K562 (cell line): ENCODE data around the gene MBNL2. TPM values are rescaled to one million over a fixed set of nuclear protein-coding genes. Genes with fewer than 3 reads are reported as not detected.

ENCODE experiments used
- ATAC-seq: fragments of 200-7000 bp; cut with Tn5 transposase; 3 replicates; pipeline ENCODE4 v1.9.1; 2020; ENCODE audit warnings: moderate library complexity
- BruUV-seq: library from RNA; stranded (reverse); fragments of 400-500 nt; replicated peaks from 2 replicates; lab custom pipeline; 2021; lab: Mats Ljungman, UMichigan
- CTCF ChIA-PET: fragments of 300-600 bp; formaldehyde crosslinking; extraction: SDS; loops from one replicate; lab custom pipeline; 2021; ENCODE audit warnings: low intra/inter-chr PET ratio; lab: Yijun Ruan, JAX
- POLR2A ChIA-PET: fragments of 300-600, 350-650 bp; sonication (Branson Sonifier 250); formaldehyde crosslinking; extraction: SDS; loops from one replicate; lab custom pipeline; 2021; ENCODE audit warnings: antibody characterized with exemption, inconsistent platforms; lab: Yijun Ruan, JAX
- DNase-seq, 4 experiments: peaks; one replicate each; pipeline versions ENCODE4 v3.0.0 to v3.0.0-alpha.2; 2011 to 2018; ENCODE audit warnings: low spot score in 3 of 4, mixed read lengths in 3 of 4; ENCODE audit errors: extremely low read depth in 1 of 4
- FAIRE-seq: peaks from 2 replicates; lab custom pipeline; 2011; peaks lifted over from hg19 to GRCh38; lab: Jason Lieb, UNC
- H2AFZ ChIP-seq: 2 replicates; pipeline ENCODE4 v1.6.0; 2011; ENCODE audit warnings: low read depth, low read length, control low read depth, inconsistent platforms
- H3K27ac ChIP-seq: fragments of 200-600 bp; 3 replicates; pipeline ENCODE4 v1.8.0; 2011; ENCODE audit warnings: low read depth, mild to moderate bottlenecking, control low read depth, inconsistent platforms, low read length, moderate library complexity, mixed read lengths; ENCODE audit errors: extremely low read depth
- H3K27me3 ChIP-seq, 2 experiments: fragments of 300-600 bp in 1 of 2; 2 replicates in 1 of 2; 3 replicates in 1 of 2; pipeline versions ENCODE4 v1.6.0 to v1.8.0; 2011; ENCODE audit warnings: inconsistent platforms in 2 of 2, low read length in 2 of 2, mild to moderate bottlenecking in 1 of 2, mixed read lengths in 1 of 2, moderate library complexity in 1 of 2; ENCODE audit not compliant: control insufficient read depth in 2 of 2, insufficient read depth in 2 of 2
- H3K36me3 ChIP-seq: fragments of 300-600 bp; 3 replicates; pipeline ENCODE4 v1.8.0; 2011; ENCODE audit warnings: mild to moderate bottlenecking, low read length, inconsistent platforms; ENCODE audit not compliant: control insufficient read depth, insufficient read depth
- H3K4me1 ChIP-seq, 2 experiments: fragments of 200-600 bp in 1 of 2; replicated peaks in 1 of 2; 2 replicates in 1 of 2; 3 replicates in 1 of 2; pipeline versions ENCODE4 v1.5.1 to v1.8.0; 2011; ENCODE audit warnings: inconsistent platforms in 2 of 2, low read length in 2 of 2, mild to moderate bottlenecking in 1 of 2, mixed read lengths in 1 of 2, moderate library complexity in 1 of 2; ENCODE audit not compliant: control insufficient read depth in 2 of 2, insufficient read depth in 2 of 2
- H3K4me2 ChIP-seq: 2 replicates; pipeline ENCODE4 v1.6.1; 2011; ENCODE audit warnings: low read length, control low read depth, inconsistent platforms, mixed read lengths; ENCODE audit not compliant: insufficient read depth
- H3K4me3 ChIP-seq: fragments of 200-600 bp; sonication (generic), shearing (Covaris generic); 2 replicates; pipeline ENCODE4 v1.5.1; 2016; ENCODE audit warnings: control low read depth, inconsistent platforms
- H3K79me2 ChIP-seq: fragments of 200-600 bp; 3 replicates; pipeline ENCODE4 v1.8.0; 2011; ENCODE audit warnings: low read length, inconsistent platforms; ENCODE audit not compliant: control insufficient read depth, insufficient read depth
- H3K9ac ChIP-seq, 2 experiments: 2 replicates each; pipeline versions ENCODE4 v1.6.0 to v1.6.1; 2011; ENCODE audit warnings: low read depth in 2 of 2, low read length in 2 of 2, control low read depth in 1 of 2, inconsistent platforms in 1 of 2, mild to moderate bottlenecking in 1 of 2, mixed read lengths in 1 of 2; ENCODE audit not compliant: insufficient read depth in 1 of 2
- H3K9me1 ChIP-seq: one replicate; pipeline ENCODE4 v1.6.0; 2011; ENCODE audit warnings: inconsistent platforms, mild to moderate bottlenecking, low read length, moderate library complexity; ENCODE audit not compliant: control insufficient read depth, insufficient read depth
- H3K9me3 ChIP-seq: replicated peaks from 2 replicates; pipeline ENCODE4 v1.5.1; 2011; ENCODE audit warnings: low read depth, low read length, inconsistent platforms; ENCODE audit not compliant: control insufficient read depth, insufficient read depth
- H4K20me1 ChIP-seq: replicated peaks from 2 replicates; pipeline ENCODE4 v1.6.1; 2011; ENCODE audit warnings: low read length, inconsistent platforms, mixed read lengths; ENCODE audit not compliant: control insufficient read depth, insufficient read depth
- BRCA1 ChIP-seq, 2 experiments: fragments of 450-650 bp in 1 of 2; sonication (generic) in 1 of 2; formaldehyde crosslinking in 1 of 2; IDR thresholded peaks; 2 replicates each; pipeline versions ENCODE4 v1.5.0 to v1.6.1; 2017 to 2020; ENCODE audit warnings: mild to moderate bottlenecking in 1 of 2, missing genetic modification reagents in 1 of 2
- CAMTA2 ChIP-seq: fragments of 250-450 bp; sonication (Bioruptor Pico); conservative IDR thresholded peaks from 2 replicates; pipeline ENCODE4 v1.5.1; 2022
- CHD2 ChIP-seq: IDR thresholded peaks from 2 replicates; pipeline ENCODE4 v1.6.1; 2011; ENCODE audit warnings: low read depth, low read length
- CUX1 ChIP-seq: fragments of 200-800 bp; sonication (Bioruptor generic); IDR thresholded peaks from 2 replicates; pipeline ENCODE4 v1.6.1; 2016; ENCODE audit warnings: missing genetic modification characterization, missing compliant biosample characterization
- JUN ChIP-seq, 2 experiments: sonication (generic) in 1 of 2; formaldehyde crosslinking in 1 of 2; IDR thresholded peaks; 2 replicates each; pipeline versions ENCODE4 v1.6.1 to v1.8.0; 2012 to 2022; ENCODE audit warnings: borderline replicate concordance in 2 of 2, mild to moderate bottlenecking in 2 of 2, improper control_type of control experiment in 1 of 2, low read depth in 1 of 2, low read length in 1 of 2, missing genetic modification reagents in 1 of 2
- NCOA6 ChIP-seq: fragments of 450-650 bp; IDR thresholded peaks from 2 replicates; pipeline ENCODE4 v1.6.1; 2017; ENCODE audit warnings: mild to moderate bottlenecking
- SIN3B ChIP-seq: fragments of 450-650 bp; IDR thresholded peaks from 2 replicates; pipeline ENCODE4 v1.6.1; 2017; ENCODE audit warnings: low read depth, mild to moderate bottlenecking, moderate library complexity
- TRIM25 ChIP-seq: fragments of 450-650 bp; IDR thresholded peaks from 2 replicates; pipeline ENCODE4 v1.7.0; 2016; ENCODE audit warnings: borderline replicate concordance
- ZBTB26 ChIP-seq: fragments of 450-650 bp; formaldehyde crosslinking; IDR thresholded peaks from 2 replicates; pipeline ENCODE4 v1.4.0; 2022; ENCODE audit warnings: missing genetic modification characterization
- WGBS: fragments of 100-300 bp; shearing (Covaris generic); methylation state at CpG from one replicate; pipeline ENCODE4 v1.1.6; 2016; ENCODE audit warnings: low coverage, mixed read lengths; ENCODE audit not compliant: insufficient coverage; ENCODE audit errors: missing lambda C conversion rate; 5-methylcytosine and 5-hydroxymethylcytosine counted together
- in situ Hi-C: fragments of 300-500 bp; cut with MboI; formaldehyde crosslinking; loops from 4 replicates; pipeline ENCODE4 v1.15.0; 2018; ENCODE audit warnings: inconsistent platforms, mixed read lengths
- intact Hi-C: fragments of 100-400 bp; cut with micrococcal nuclease; formaldehyde crosslinking; loops from 2 replicates; pipeline ENCODE4 v1.14.2; 2022
- polyA plus RNA-seq, 8 experiments: library from polyadenylated mRNA; depleted of rRNA in 4 of 8; stranded (reverse) in 5 of 8; unstranded in 3 of 8; fragments of >200 nt; fragmentation: Nextera tagmentation in 2 of 8; fragmentation: Illumina TruSeq in 1 of 8; extraction: Ambion mirVana in 2 of 8; extraction: Trizol in 1 of 8; gene quantifications; 2 replicates each; pipeline versions ENCODE4 v1.2.1 to v1.2.3, GENCODE V29; 2011 to 2014; ENCODE audit warnings: inconsistent platforms in 1 of 8, missing spikeins in 1 of 8
- total RNA-seq, 7 experiments: library from RNA; depleted of rRNA in 6 of 7; stranded (reverse); fragments of >200 nt in 6 of 7; fragmentation: Illumina TruSeq in 2 of 7; extraction: Trizol in 2 of 7; gene quantifications; 2 replicates each; pipeline versions ENCODE4 v1.2.1 to v1.2.3, GENCODE V29; 2011 to 2021; ENCODE audit warnings: low replicate concordance in 1 of 7

Gene MBNL2
- total and polyA plus RNA-seq, 9 of the 15 experiments (the other 6 are each of a cell fraction or from before 2014, with no cell fraction given) = 7.0 to 24.8 (median 13.8) TPM

GRCh38 chr13:97286317-97287046 lies 64.3 kb downstream of the MBNL2 start (continued):
- TF ChIP-seq SIN3B (no peak), BRCA1 (IDR thresholded peaks at IDR 0.05) (no peak), BRCA1 (CRISPR knock-in tag; IDR thresholded peaks at IDR 0.05) (no peak), NCOA6 (no peak), TRIM25 (no peak), CHD2 (no peak)

GRCh38 chr13:97287047-97287383 lies 64.9 kb downstream of the MBNL2 start:
- 67% methylated on average over 5 of the region's 5 CpGs for whole genome bisulfite sequencing
- BruUV-seq = no TSS peak
- ChIA-PET CTCF (no interaction called here), POLR2A (no interaction called here)
- in situ Hi-C loops = no loop called here
- H3K4me2 ChIP-seq = no peak overlapping the region
- no peak for DNase-seq
- intact Hi-C loops = no loop called here
- no peak for FAIRE-seq
- no peak for ATAC-seq
- no peaks in the 10 kb centered on the region for H3K27me3 ChIP-seq
- H3K36me3 ChIP-seq = no peaks in the 10 kb centered on the region; the same call in 2 of the 3 replicates
- no peak overlapping the region for H3K4me3 ChIP-seq
- peaks cover 51% of the 10 kb centered on the region for H3K79me2 ChIP-seq
- H4K20me1 ChIP-seq = peaks cover 8% of the 10 kb centered on the region
- H3K9me3 ChIP-seq = no peaks in the 10 kb centered on the region
- no peak overlapping the region for H3K9ac ChIP-seq
- no peak overlapping the region for H3K27ac ChIP-seq
- no peak overlapping the region for H2AFZ ChIP-seq
- H3K4me1 ChIP-seq = no peaks in the 10 kb centered on the region; a peak in 1 of 5 replicates
- no peaks in the 10 kb centered on the region for H3K9me1 ChIP-seq
- TF ChIP-seq JUN (IDR thresholded peaks at IDR 0.05; ENCODE audit: borderline replicate concordance, low read depth, low read length) (no peak), JUN (CRISPR knock-in tag; IDR thresholded peaks at IDR 0.05; ENCODE audit: borderline replicate concordance) (no peak), ZBTB26 (no peak), CAMTA2 (CRISPR knock-in tag) (no peak), CUX1 (CRISPR knock-in tag) (no peak)
